HG03108 (cell line): ENCODE measurements around the gene PBRM1.
"Not testable (repeated sequence)": the region's sequence is repeated elsewhere in the genome, so short reads cannot be mapped to it uniquely, and the experiment has no call there.

ENCODE experiments used
- ATAC-seq: cut with Tn5 transposase; IDR thresholded peaks from one replicate; pipeline ENCODE4 v1.9.1; 2021; ENCODE audit warnings: moderate library complexity; ENCODE audit not compliant: unreplicated experiment

The PBRM1 gene

DNA sequence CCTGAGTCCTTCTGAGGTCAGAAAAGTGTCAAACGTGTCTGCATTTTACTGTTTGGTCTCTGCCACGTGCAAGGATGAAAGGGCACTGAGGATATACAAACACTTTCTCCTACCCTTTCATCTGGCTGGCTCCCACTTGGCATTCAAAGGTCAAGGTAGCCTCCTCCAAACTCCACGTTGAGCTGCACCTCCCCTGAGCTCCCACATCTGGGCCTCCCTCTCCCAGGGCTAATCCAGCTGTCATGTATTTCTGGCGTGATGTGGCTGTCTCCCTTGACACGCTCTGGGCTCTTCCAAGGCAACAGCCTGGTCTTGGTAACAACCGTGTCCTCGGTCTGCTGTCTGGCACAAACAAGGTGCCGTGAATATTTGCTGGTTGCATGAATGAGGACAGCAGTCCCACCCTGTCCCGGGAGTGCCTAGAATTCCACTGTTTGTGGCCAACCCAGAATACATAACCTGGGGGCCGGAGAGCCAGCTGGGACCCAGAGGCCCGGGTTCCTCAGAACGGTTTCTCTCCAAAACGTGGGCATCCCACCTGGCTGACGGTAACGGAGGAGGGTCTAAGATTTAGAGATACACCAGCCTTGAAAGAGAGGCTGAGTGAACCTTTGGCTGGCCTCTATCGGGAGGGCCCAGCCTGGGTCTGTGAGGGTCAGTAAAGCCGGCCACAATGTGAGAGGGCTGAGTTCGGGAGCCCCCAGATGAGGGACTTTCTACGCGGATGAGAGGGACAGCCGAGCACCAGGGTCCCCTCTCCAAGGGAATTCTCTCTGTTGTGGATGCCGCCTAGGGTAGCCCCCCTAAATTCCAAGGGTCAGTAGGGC is 19.1 kb upstream of the PBRM1 start:
- no peak for ATAC-seq

DNA sequence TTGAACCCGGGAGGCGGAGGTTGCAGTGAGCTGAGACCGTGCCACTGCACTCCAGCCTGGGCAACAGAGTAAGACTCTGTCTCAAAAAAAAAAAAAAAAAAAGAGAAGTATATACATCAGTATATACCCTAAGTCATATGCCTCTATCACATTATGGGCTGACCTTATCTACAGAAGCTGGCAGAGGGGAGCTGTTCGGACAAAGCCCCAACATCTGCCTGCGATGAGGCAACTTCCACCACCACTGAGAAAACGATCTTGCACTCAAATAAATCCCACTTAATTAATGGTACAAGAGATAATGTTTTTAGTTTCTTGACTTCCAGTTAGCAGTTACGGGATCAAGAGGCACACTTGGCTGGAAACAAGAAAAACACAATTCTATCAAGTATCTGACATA is 17.6 kb upstream of the PBRM1 start:
- no peak for ATAC-seq

DNA sequence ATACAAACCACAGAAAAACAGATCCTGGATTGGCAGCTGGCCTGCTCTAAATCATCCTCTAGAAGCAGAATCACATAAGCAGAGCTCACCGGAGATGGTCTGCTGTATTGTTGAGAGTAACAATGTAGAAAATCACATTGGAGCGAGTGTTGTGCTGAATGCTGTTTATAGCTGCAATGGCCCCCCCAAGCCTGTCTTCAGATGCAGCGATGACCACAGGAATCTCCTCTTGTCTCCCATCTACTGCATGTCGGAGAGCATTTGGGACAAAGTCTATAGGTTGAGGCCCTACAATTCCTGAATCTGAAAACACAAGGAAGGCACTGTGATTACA is 11.9 kb upstream of the PBRM1 start:
- no peak for ATAC-seq

DNA sequence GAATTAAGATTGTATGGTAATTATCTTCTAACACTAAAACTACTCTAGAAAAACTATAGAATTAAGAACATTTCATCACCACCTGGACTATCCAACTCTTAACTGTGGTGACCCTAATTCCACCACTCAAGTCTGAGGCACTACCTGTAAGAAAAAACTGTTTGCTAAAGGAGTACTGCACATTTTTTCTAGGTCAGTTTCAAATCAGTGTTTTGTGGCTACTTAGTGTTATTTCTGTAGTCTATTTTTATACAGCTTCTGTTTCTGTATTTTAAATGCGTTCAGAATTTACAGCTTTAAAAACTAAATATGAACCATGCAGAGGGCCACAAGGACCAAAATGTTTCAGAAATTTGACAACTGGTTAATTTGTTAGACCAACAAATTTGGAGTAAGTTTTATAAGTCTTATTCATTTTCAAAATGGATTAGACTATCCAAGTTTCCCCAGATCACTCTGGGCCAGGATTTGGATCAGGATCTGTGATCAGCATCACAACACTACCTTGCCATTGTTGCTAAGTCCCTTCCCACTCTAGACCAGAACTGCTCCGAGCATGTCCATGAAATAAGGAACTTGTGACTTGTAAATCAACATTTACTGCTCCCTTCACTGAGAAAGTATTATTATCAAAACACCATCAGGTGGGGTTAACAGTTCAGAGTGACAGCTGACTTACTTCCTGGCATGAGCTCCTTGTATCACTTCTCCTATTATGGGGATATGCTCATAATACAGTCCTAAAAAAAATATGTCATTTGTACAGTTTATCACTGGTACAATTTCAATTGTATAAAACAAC is 11.3 kb upstream of the PBRM1 start:
- no peak for ATAC-seq

DNA sequence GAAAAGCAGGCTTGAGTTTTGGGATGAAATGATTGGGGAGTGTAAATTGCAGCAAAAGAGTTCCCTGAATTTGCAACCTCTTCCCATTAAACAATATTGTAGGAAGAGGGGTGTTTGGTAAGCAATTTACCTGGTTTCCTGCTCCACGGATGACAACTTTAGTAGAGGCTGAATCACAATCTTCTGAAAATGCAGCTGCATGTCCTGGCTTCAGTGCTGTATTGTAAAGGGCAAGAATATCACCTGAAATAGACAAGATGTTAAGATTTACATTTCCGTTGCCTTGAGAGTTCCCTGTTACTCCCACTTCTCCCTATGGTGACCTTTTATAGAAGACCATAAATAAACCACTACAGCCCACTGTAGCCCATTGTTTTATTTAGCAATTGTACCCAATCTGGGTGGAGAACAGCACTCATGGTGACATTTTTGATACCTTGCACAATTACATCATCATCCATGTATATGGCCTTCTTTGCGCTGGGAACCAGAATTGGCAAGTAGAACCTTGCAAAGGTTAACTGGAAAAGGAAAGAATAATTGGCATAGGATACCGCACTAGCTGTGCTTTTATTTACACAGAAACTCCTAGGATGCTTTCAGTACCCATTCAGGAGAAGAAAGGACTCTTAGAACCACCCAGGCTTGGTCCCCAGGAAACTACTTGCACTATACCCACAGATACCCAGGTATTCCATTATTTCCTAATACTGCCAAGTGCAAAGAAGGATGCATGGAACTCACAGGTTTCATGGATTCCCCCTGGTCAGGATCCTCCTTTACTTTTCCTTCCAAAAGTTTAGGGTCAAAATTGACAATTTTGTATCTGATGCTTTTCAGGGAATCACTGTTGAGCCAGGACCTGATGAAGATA is 10.3 kb upstream of the PBRM1 start:
- ATAC-seq = no peak

DNA sequence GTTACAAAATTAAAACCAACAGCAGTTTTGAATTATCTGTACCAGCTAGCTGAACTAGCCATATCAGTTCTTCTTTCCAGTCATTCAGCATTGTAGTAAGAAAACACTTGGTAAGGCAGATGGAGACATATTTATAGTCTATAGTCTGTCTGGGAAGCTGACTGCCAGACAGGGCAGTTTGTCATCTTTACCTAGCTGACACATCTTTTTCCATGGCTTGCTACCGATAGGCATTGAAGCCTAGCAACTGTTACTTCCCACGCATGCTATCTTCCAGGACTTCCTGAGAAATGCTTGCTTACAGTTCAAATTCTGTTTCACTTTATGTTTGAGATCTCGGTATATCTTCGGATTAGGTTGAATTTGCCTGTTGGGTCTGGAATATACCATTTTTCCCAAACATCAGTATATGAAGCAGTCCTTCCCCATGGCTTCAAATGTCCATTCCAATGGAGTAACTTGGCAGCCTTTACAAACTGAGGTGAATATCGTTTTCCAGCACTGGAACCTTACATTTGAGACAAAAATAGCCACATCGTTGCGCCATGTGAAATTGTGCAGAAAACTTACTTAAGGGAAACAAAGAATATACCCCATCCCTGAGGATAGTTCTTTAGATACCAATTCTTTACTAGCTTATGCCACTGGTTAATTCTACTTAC is 8.9 kb upstream of the PBRM1 start:
- no peak for ATAC-seq

DNA sequence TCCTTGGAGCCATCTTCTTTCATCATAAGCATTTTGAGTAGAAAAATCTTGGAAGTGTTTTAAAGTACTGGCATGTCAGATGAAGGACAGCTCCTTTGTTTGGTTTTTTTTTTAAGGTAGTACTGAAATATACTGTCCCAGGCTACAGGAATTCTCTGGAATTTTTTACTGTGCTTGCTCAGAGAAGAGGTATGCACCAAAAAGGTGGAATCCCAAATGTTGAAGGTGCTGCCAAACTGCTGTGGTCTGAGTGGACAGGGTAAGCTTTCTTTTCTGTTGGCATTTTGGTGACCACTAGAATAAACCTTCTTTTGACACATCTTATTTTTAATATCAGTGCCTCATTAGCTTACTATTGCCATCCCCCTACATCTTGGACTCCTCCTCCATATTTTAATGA is 7.4 kb upstream of the PBRM1 start:
- no peak for ATAC-seq

DNA sequence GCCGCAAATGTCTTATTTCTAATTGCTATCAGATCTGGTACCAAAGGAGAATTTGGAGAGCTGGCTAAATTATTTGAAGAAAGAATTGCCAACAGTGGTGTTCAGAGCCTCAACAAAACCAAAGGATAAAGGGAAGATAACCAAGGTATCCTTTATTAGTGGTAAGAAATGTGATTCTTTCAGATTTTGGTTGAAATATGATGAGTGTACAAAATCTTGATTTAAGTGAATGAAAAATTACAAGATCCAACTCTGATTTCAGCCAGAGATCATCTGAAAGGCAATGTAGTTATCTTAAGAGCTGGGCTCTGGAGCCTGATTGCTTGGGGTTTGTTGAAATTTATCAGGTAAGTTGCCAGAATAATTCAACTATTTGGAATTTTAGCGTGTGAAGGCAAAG is 4.8 kb upstream of the PBRM1 start:
- no peak for ATAC-seq

DNA sequence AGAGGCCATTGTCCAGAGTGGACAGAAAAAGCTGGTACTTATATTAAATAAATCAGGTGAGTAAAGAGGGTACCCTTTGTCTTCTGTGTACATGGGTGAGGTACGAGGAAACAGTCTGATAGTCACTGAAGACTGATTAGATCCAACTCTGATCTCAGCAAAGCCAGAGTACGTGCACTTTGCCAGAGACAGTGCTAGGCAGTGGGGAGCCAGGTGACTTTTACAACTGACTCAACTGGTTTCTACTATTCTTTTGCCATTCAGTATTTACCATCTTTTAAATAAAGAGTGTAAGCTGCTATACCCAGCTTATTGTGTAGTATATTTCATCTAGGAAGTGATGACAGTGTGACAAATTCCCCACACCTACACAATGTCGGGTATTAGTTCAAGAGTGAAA is 3.4 kb upstream of the PBRM1 start:
- ATAC-seq = no peak

DNA sequence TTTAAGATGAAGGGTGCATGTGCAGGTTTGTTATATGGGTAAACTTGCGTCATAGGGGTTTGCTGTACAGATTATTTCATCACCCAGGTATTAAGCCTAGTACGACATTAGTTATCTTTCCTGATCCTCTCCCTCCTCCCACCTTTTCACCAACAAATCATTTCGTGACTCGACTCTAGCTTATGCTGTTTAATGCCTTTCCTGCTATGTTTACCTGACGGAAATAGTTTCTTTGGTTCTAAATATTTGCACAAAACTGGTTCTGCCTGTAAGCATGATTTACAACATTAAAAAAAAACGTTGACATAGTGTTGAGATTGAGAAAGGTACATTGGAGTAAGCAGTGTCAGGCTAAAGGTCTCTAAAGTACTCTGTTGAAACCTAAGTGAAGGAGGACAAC is 2.6 kb upstream of the PBRM1 start:
- no peak for ATAC-seq

DNA sequence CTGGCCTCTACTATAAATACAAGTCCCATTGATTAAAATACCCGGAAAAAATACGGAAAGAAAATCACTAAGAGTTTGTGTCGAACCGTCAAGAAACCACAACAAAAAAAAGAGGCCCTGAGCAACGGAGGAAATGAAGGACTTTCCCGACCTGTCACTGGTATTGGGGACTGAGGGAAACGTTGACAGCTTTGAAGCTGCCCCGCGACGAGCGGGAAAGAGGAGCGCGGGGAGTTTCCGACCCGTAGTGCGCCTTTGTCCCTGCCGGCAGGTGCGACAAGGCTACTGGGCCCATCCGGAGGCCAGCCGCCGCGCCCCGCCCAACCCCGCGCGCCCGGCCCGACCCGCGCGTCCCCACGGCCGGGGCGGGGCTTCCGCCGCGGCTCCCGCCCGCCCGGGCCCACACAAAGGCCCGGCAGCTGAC is 416 bp downstream of the PBRM1 start:
- ATAC-seq = peak; percentile 76

DNA sequence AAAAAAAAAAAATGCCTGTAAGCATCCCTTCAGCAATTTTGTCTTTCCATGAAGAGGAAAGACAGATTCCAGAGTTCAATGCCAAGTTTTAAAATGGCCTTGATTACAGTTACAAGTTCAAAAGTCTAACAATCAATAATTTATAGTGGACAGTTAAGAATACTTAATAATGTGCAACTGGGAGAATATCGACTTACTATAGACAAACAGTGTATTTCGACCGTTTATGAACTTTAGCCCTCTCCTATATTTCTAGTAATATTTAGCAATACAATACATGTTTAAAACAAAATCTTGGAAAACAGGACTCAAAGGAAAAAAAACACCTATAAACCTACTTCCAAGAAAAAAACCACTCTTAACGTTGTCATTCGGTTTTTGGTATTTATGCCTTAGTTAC is 1.5 kb downstream of the PBRM1 start:
- no peak for ATAC-seq

DNA sequence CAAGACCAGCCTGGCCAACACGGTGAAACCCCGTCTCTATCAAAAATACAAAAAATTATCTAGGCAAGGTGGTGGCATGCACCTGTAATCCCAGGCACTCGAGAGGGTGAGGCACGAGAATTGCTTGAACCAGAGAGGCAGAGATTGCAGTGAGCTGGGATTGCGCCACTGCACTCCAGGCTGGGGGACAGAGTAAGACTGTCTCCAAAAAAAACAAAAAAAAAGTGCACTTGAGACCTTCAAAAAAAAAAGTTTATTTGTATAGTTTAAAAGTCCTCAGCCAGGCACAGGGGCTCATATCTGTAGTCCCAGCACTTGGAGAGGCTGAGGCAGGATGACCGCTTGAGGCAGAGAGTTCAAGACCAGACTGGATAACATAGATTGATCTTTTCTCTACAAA is 2.1 kb downstream of the PBRM1 start:
- ATAC-seq = no peak

DNA sequence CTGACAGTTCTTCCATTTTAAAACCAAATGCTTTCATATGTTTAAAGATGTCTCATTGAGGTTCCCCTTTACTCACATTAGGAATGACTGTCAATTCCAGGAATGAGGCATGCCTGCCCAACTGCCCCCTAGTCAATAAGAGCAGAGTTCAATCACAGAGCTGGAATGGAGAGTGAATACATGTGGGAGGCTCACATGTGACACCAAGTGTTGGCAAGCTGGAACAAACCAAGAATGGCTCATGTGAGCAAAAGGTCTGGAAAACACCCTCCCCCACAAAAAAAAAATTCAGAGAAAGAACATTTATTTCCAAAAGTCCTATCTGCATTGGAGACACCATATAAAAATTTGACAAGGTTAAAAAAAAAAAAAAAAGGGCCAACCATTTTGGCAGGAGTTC is 3.7 kb downstream of the PBRM1 start:
- ATAC-seq = no peak

DNA sequence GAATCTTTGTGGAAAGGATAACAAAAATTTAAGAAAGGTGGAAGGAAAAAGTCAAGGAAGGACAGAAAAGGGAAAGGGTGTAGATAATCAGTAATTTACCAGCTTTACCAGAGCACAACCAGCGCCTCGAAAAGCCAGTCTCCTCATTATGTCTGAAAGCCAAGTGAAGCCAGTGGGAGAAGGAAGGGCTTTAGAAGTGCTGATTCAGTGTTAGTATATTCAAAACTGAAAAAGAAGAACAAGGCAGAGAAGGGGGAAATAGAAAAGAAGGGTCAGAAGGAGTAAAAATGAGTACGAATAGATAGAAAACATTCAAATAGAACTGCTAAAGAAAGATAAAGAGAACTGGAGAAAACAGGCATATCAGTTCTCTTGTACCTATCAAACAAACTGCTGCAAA is 4.1 kb downstream of the PBRM1 start:
- ATAC-seq = no peak

DNA sequence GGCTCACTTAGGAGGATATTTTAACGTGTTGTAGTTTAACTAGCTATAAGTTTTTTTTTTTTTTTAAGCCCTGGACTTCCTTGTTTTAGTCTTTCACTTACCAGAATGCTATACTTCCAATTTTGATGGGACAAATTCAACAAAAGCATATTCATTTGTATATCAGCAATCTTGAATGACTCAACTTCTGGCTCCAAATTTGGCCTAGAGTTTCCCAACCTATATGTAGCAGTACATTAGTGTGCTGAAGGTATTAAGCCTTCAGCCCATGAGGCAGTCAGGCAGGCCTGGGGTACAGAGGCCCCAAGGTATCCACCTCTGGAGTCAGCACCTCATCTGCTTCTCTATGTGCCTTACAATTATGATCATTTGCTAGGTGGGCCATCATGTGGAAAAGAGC is 5.9 kb downstream of the PBRM1 start:
- no peak for ATAC-seq

DNA sequence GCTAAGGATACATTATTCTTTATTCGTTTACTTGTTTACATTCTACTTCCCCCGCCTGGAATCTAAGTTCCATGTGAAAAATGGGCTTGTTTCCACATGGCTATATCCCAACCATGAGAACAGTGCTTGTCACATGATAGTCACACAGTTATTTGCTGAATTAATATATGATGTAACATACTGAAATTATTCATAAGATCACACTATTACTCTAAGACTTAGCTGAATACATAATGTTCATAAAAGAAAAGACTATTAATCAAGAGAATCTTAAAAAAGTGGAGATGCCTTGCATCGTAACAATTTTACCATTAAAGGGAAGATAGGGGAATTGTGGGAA is 6.5 kb downstream of the PBRM1 start:
- no peak for ATAC-seq

DNA sequence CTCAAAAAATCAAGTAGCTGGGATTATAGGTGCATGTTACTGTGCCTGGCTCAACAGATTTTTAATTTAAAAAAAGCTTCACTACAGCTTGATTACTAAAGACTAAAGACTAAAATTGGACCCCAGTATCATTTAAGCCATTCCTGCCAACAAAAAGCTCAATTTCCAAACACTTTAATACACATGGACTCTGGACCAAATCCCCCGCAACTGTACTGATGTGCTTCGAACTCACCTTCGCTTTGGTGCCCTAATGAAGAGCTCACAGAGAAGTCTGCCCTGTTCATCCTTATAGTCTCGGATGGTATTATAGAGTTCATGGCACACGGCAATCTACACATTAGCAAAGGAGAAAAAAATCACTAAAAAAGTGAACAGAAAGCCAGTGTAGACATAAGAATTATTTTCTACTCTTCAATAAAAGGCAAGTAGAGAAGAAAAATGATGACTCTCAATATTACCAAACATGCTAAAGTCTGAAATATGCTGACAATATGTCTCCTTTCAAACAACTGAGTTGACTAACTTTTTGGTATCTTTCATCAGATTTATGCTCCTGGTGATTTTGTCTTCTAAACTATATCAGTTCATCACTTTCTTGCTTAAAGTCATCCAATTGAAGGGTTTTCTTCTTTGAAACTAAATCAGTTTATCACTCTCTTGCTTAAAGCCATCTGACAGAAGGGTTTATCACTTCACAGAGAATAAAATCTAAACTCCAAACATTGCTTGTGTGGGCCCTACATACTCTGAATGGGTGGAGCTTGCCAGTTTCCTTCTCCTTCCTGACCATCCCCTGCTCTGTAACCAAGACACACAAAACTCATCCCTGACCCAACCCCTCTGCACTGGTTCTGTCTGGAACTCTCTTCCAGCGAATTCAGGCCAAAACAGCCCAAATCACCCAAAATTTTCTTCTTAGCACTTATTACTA is 7.2 kb downstream of the PBRM1 start:
- ATAC-seq = no peak

DNA sequence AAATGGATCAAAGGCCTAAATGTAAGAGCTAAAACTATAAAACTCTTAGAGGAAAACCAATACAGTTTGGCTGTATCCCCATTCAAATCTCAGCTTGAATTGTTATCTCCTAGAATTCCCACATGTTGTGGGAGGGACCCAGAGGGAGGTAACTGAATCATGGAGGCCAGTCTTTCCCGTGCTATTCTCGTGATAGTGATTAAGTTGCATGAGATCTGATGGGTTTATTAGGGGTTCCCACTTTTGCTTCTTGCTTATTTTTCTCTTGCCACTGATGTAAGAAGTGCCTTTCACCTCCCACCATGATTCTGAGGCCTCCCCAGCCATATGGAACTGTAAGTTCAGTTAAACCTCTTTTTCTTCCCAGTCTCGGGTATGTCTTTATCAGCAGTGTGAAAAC is 9.5 kb downstream of the PBRM1 start:
- ATAC-seq = not testable (repeated sequence)

DNA sequence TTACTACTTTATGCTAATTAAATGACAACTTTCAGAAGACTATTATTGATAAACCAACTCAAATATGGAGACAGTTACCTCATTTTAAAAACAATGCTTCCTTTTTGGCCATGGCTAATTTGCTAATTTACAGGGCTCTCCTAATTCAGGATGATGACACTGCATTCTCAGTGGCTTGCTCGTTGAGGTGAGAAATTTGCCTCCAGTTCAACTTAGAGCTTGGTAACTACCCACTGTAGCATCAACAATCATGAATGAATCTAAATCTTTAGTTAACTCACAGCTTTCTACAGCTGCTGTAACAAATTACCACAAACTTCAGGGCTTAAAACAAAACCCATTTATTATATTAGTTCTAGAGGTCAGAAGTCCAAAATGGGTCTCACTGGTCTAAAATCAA is 14.0 kb downstream of the PBRM1 start:
- ATAC-seq = no peak
